Ishikawa (cell line): ENCODE results near the gene IL17RD.

ENCODE experiments used
- CEBPB ChIP-seq: IDR thresholded peaks from 2 replicates; pipeline ENCODE4 v1.6.1; 2012
- EP300 ChIP-seq: IDR thresholded peaks from 2 replicates; pipeline ENCODE4 v1.6.1; 2012; ENCODE audit warnings: borderline replicate concordance
- FOXM1 ChIP-seq: IDR thresholded peaks from 2 replicates; pipeline ENCODE4 v1.6.1; 2012; ENCODE audit warnings: low read depth, borderline replicate concordance
- NFIC ChIP-seq: IDR thresholded peaks from 2 replicates; pipeline ENCODE4 v1.6.1; 2012
- RAD21 ChIP-seq: IDR thresholded peaks from 2 replicates; pipeline ENCODE4 v1.6.1; 2012; ENCODE audit warnings: low read depth
- REST ChIP-seq: IDR thresholded peaks from 2 replicates; pipeline ENCODE4 v1.6.1; 2012; ENCODE audit warnings: low read depth, mild to moderate bottlenecking
- TCF12 ChIP-seq: IDR thresholded peaks from 2 replicates; pipeline ENCODE4 v1.6.1; 2012; ENCODE audit warnings: low read depth
- YY1 ChIP-seq: IDR thresholded peaks from 2 replicates; pipeline ENCODE4 v1.6.1; 2012; ENCODE audit warnings: low read depth

GRCh38 chr3:57169872-57170623, 4.9 kb upstream of the IL17RD start:
- TF ChIP-seq EP300 (no peak), FOXM1 (no peak), CEBPB (no peak), RAD21 (peak; percentile 91), REST (no peak), YY1 (no peak), NFIC (no peak), TCF12 (no peak)
